Ovary (tissue), 3 donors: Measurements from ENCODE around the gene CRAMP1.

Source experiments
- POLR2A ChIP-seq: fragments of 450-650 bp; IDR thresholded peaks from one replicate; pipeline ENCODE4 v1.6.1; 2017; ENCODE audit warnings: antibody characterized with exemption, mild to moderate bottlenecking, moderate library complexity
- TF ChIP-seq, protein P1 (sequence below), 3 donors: fragments of 450-650 bp in 2 of 3; fragments of 200-600 bp in 1 of 3; IDR thresholded peaks; one replicate each; pipeline versions ENCODE4 v1.5.1 to v1.8.0; 2016 to 2022; ENCODE audit warnings: antibody characterized with exemption in 3 of 3, mild to moderate bottlenecking in 1 of 3
- donor health status: DM: no; HTN: no; CAD: no.

DNA sequence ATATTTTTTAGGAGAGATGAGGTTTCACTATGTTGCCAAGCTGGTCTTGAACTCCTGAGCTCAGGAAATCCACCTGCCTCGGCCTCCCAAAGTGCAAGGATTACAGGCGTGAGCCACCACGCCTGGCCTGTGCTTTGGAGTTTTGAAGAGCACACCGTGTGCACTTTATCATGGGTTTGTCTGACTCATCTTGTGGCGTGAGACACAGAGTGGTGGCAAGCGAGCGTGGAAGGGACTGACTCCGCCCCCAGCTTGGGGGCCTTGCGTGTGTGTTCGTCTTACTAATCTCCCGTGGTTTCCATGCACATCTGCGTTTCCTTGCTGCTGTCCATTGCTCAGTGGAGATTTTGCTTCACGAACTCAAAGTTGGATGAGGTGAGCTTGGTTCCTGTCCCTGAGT lies 22.9 kb downstream of the CRAMP1 start:
- no peak for TF ChIP-seq POLR2A
- TF ChIP-seq, protein P1, sequence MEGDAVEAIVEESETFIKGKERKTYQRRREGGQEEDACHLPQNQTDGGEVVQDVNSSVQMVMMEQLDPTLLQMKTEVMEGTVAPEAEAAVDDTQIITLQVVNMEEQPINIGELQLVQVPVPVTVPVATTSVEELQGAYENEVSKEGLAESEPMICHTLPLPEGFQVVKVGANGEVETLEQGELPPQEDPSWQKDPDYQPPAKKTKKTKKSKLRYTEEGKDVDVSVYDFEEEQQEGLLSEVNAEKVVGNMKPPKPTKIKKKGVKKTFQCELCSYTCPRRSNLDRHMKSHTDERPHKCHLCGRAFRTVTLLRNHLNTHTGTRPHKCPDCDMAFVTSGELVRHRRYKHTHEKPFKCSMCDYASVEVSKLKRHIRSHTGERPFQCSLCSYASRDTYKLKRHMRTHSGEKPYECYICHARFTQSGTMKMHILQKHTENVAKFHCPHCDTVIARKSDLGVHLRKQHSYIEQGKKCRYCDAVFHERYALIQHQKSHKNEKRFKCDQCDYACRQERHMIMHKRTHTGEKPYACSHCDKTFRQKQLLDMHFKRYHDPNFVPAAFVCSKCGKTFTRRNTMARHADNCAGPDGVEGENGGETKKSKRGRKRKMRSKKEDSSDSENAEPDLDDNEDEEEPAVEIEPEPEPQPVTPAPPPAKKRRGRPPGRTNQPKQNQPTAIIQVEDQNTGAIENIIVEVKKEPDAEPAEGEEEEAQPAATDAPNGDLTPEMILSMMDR (IDR thresholded peaks at IDR 0.05), result no peak
